Measurements from ENCODE around the gene TMEM185B.

Gene TMEM185B

GRCh38 chr2:120255986-120256650 is 32.9 kb upstream of the TMEM185B start:
- no peak for TF ChIP-seq CTCF (IDR thresholded peaks at IDR 0.05)
- no peak for TF ChIP-seq ZFX (IDR thresholded peaks at IDR 0.05; ENCODE audit: borderline replicate concordance)
- H3K27ac ChIP-seq = no peak overlapping the region

GRCh38 chr2:120255071-120255470 is 31.9 kb upstream of the TMEM185B start:
- no peak for TF ChIP-seq ZFX (IDR thresholded peaks at IDR 0.05; ENCODE audit: borderline replicate concordance)
- TF ChIP-seq CTCF (IDR thresholded peaks at IDR 0.05) = no peak
- no peak overlapping the region for H3K27ac ChIP-seq

- TF ChIP-seq ZFX (IDR thresholded peaks at IDR 0.05; ENCODE audit: borderline replicate concordance) (no peak), CTCF (IDR thresholded peaks at IDR 0.05) (no peak)
- H3K27ac ChIP-seq = no peak overlapping the region
Measured at GRCh38 chr2:120254178-120254577, 31.0 kb upstream of the TMEM185B start.

GRCh38 chr2:120253021-120253882 is 30.1 kb upstream of the TMEM185B start:
- TF ChIP-seq CTCF (IDR thresholded peaks at IDR 0.05) (peak; percentile 14; the same call in 1 of the 2 replicates), ZFX (IDR thresholded peaks at IDR 0.05; ENCODE audit: borderline replicate concordance) (no peak)
- peak overlapping the region; percentile 45 for H3K27ac ChIP-seq

GRCh38 chr2:120252225-120253020 is 29.2 kb upstream of the TMEM185B start, which contains the start of gene RALB:
TSS of gene RALB (plus strand) at chr2:120252852. CDS start at chr2:120278665, 25,813 bp downstream.
- TF ChIP-seq ZFX (IDR thresholded peaks at IDR 0.05; ENCODE audit: borderline replicate concordance) = no peak
- TF ChIP-seq CTCF (IDR thresholded peaks at IDR 0.05) = no peak
- H3K27ac ChIP-seq = peak within 1 kb of the TSS; percentile 45

- TF ChIP-seq ZFX (IDR thresholded peaks at IDR 0.05; ENCODE audit: borderline replicate concordance) = no peak
- TF ChIP-seq CTCF (IDR thresholded peaks at IDR 0.05) = no peak
- no peak overlapping the region for H3K27ac ChIP-seq
Measured at GRCh38 chr2:120251880-120252224, 28.7 kb upstream of the TMEM185B start.

Data from 22Rv1 (cell line).